GM20000 (cell line): Measurements from ENCODE around the gene GSG1L2.

Source experiments
- DNase-seq: peaks from one replicate; pipeline ENCODE4 v3.0.0; 2012; ENCODE audit warnings: low spot score
- TF ChIP-seq, protein P1 (sequence below): IDR thresholded peaks from 2 replicates; pipeline ENCODE4 v1.5.1; 2012; ENCODE audit warnings: mild to moderate bottlenecking, control low read depth; ENCODE audit errors: extremely low read depth, missing control alignments

Gene GSG1L2

GRCh38 chr17:9814337-9814945 is 7.4 kb downstream of the GSG1L2 start:
- DNase-seq: no peak

DNA sequence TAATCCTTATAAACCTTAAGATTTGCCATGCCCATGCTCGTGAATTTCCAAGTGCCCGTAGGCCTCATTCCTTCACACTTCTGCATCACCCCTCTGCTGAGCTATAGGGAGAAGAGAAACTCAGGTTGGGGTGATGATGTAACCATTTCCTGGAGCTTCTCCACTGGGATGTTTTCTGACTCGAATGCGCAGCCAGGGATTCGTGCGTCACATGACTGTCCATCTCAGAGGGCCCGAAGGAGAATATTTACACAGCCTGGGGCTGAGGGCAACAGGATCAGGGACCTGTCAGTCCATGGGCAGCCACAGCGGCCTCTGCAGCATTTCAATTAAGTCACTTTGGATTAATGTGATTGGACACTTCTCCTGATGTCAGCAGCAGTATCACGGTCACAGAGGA is 8.7 kb downstream of the GSG1L2 start:
- TF ChIP-seq, protein P1, sequence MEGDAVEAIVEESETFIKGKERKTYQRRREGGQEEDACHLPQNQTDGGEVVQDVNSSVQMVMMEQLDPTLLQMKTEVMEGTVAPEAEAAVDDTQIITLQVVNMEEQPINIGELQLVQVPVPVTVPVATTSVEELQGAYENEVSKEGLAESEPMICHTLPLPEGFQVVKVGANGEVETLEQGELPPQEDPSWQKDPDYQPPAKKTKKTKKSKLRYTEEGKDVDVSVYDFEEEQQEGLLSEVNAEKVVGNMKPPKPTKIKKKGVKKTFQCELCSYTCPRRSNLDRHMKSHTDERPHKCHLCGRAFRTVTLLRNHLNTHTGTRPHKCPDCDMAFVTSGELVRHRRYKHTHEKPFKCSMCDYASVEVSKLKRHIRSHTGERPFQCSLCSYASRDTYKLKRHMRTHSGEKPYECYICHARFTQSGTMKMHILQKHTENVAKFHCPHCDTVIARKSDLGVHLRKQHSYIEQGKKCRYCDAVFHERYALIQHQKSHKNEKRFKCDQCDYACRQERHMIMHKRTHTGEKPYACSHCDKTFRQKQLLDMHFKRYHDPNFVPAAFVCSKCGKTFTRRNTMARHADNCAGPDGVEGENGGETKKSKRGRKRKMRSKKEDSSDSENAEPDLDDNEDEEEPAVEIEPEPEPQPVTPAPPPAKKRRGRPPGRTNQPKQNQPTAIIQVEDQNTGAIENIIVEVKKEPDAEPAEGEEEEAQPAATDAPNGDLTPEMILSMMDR: no peak

More at GRCh38 chr17:9814337-9814945, 7.4 kb downstream of the GSG1L2 start:
- TF ChIP-seq, protein P1: no peak

DNA sequence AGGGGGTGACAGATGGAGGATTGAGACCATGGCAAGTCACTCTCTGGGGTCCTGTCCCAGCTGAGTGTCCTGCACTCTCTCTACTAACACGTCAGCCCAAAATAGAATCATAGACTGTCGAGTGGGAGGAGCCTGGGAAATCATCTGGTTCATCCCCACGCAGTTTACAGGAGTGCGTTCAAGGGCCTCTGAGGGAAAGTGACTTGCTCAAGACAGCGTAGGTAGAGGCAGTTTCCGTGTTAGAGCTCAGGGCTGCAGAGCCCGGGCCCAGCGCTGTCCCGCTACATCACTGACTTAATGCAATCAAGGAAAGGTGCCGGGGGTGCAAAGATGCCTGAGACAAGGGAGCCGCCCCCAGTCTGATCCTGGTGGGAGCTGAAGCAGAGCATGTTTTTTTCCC is 10.3 kb downstream of the GSG1L2 start:
- DNase-seq: no peak
- TF ChIP-seq, protein P1: no peak

More for the DNA sequence above, 8.7 kb downstream of the GSG1L2 start:
- no peak for DNase-seq

DNA sequence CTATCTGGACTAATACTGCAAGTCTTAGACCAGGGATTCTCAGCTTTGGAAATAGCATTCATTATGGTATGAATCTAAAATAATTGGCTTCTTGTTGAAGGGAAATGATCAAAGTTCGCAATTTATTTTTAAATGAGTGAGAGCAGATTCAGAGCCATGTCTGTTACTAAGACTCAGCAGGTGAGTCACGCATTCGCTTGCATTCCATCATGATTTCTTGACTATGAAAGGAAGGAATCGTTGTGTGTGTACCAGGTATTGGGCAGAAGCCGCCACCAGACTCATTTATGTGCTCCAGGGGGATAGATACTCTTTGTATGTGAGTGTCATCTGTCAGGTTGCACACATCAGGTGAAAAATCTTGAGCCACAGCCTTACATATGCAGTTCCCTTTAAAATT is 10.8 kb downstream of the GSG1L2 start:
- DNase-seq: no peak
- TF ChIP-seq, protein P1: no peak

- no peak for DNase-seq
- TF ChIP-seq, protein P1: no peak
Measured at GRCh38 chr17:9810100-9810949, 11.6 kb downstream of the GSG1L2 start.

GRCh38 chr17:9809409-9809808 is 12.5 kb downstream of the GSG1L2 start:
- TF ChIP-seq, protein P1: no peak
- no peak for DNase-seq

DNA sequence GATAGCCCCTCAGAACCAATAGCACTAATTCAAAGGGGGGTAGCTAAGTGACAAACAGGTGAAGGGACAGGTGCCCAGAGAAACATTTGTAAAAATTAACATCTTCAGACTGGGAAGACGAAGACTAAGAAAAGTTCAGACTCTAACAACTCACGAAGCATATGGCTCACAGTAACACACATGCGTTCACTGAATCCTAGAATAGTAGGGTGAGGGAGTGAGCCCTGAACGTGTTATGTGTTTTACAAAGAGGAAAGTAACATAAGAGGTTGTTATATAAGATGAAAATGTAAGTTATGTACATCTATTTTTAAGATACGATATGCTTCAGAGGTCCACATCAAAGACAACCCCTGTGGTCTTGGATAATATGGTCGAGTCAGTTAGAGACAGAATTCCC is 15.2 kb downstream of the GSG1L2 start:
- TF ChIP-seq, protein P1: no peak

More for the DNA sequence above, 15.2 kb downstream of the GSG1L2 start:
- DNase-seq: no peak
